Brain microvascular endothelial cell (primary cell): ENCODE results near the gene SCNN1B.
"Not testable (repeated sequence)": the region's sequence is repeated elsewhere in the genome, so short reads cannot be mapped to it uniquely, and the experiment has no call there.

ENCODE experiments used
- DNase-seq: peaks from one replicate; pipeline ENCODE4 v3.0.0-alpha.2; 2020
- H3K27ac ChIP-seq: fragments of 250-450 bp; sonication (Bioruptor Pico); 2 replicates; pipeline ENCODE4 v1.5.1; 2020; ENCODE audit warnings: mild to moderate bottlenecking, moderate library complexity
- H3K27me3 ChIP-seq: fragments of 250-450 bp; sonication (Bioruptor Pico); replicated peaks from 2 replicates; pipeline ENCODE4 v1.5.1; 2020; ENCODE audit warnings: mild to moderate bottlenecking
- H3K36me3 ChIP-seq: fragments of 250-450 bp; sonication (Bioruptor Pico); replicated peaks from 2 replicates; pipeline ENCODE4 v1.5.1; 2020; ENCODE audit warnings: mild to moderate bottlenecking
- H3K4me3 ChIP-seq: 2 replicates; pipeline ENCODE4 v1.5.1; 2011; ENCODE audit warnings: low read depth, mild to moderate bottlenecking, control low read depth, low read length, moderate library complexity
- CTCF ChIP-seq: IDR thresholded peaks from 2 replicates; pipeline ENCODE4 v1.5.1; 2011; ENCODE audit warnings: low read depth, mild to moderate bottlenecking, moderate library complexity, low read length, control low read depth, inconsistent platforms; ENCODE audit errors: missing control alignments
- in situ Hi-C: cut with HindIII; loops from 2 replicates; pipeline ENCODE4 v1.10.0; 2017; ENCODE audit warnings: low sequenced_read_pairs, low pct_ligation_motif_present

The SCNN1B gene

GRCh38 chr16:23362460-23363317, 60.6 kb downstream of the SCNN1B start:
- Histone ChIP-seq H3K36me3 (no peaks in the 10 kb centered on the region), H3K27ac (no peak overlapping the region), H3K27me3 (no peaks in the 10 kb centered on the region), H3K4me3 (no peak overlapping the region)
- in situ Hi-C loops, result no loop called here
- no peak for TF ChIP-seq CTCF
- no peak for DNase-seq

- in situ Hi-C loops, result no loop called here
- Histone ChIP-seq H3K27me3 (no peaks in the 10 kb centered on the region), H3K27ac (no peak overlapping the region), H3K36me3 (no peaks in the 10 kb centered on the region), H3K4me3 (no peak overlapping the region)
- no peak for DNase-seq
- no peak for TF ChIP-seq CTCF
These were observed 63.6 kb downstream of the SCNN1B start for GRCh38 chr16:23365602-23366240.

- H3K36me3 ChIP-seq, DNase-seq, in situ Hi-C loops, H3K27ac ChIP-seq, H3K27me3 ChIP-seq, H3K4me3 ChIP-seq: not testable (repeated sequence)
These were observed 64.2 kb downstream of the SCNN1B start for GRCh38 chr16:23366341-23366740.

- Histone ChIP-seq H3K27ac (no peak overlapping the region), H3K27me3 (no peaks in the 10 kb centered on the region), H3K36me3 (no peaks in the 10 kb centered on the region), H3K4me3 (no peak overlapping the region)
- in situ Hi-C loops, result no loop called here
- TF ChIP-seq CTCF, result no peak
- no peak for DNase-seq
These were observed 65.5 kb downstream of the SCNN1B start for GRCh38 chr16:23367564-23367963.

GRCh38 chr16:23367988-23368387, 65.9 kb downstream of the SCNN1B start:
- Histone ChIP-seq H3K36me3 (no peaks in the 10 kb centered on the region), H3K27ac (no peak overlapping the region), H3K27me3 (no peaks in the 10 kb centered on the region), H3K4me3 (no peak overlapping the region)
- TF ChIP-seq CTCF, result no peak
- in situ Hi-C loops, result no loop called here
- DNase-seq, result no peak

GRCh38 chr16:23368469-23368868, 66.4 kb downstream of the SCNN1B start:
- DNase-seq, result no peak
- no peaks in the 10 kb centered on the region for H3K36me3 ChIP-seq
- H3K27me3 ChIP-seq, result no peaks in the 10 kb centered on the region
- in situ Hi-C loops, result no loop called here
- TF ChIP-seq CTCF, result no peak
- H3K4me3 ChIP-seq, result no peak overlapping the region
- no peak overlapping the region for H3K27ac ChIP-seq
